ENCODE measurements around the gene TRIM50. TPM values are rescaled to one million over a fixed set of nuclear protein-coding genes. Genes with fewer than 3 reads are reported as not detected.

Gene TRIM50
- total RNA-seq, 4 donors from 2014 or later = not detected

Small RNA genes lying within 50 kb of the gene (small RNA-seq; reads per million reads assigned to genes)
- gene RNU6-1080P = 0 reads per million in 4 donors

Other genes with a start within 250 kb of the TRIM50 start
- gene SPDYE9, start 242.0 kb downstream of the TRIM50 start, total RNA-seq = not detected
- gene NSUN5, start 19.3 kb downstream of the TRIM50 start, total RNA-seq = 10 to 100 TPM in 2 of 4 donors, 1 to 10 TPM in 2; 5.2 to 27.6 (median 14.8) TPM
- gene FKBP6, start 79 bp upstream of the TRIM50 start, total RNA-seq = not detected
- 1 to 10 TPM in 1 of 4 donors, under 1 TPM in 2, not detected in 1; 0.48 to 2.2 (median 0.82) TPM for gene FZD9, start 105.7 kb upstream of the TRIM50 start, total RNA-seq
- gene BAZ1B, start 194.2 kb upstream of the TRIM50 start, total RNA-seq = 10 to 100 TPM; 28.7 to 48.0 (median 33.7) TPM
- gene BCL7B, start 229.6 kb upstream of the TRIM50 start, total RNA-seq = 10 to 100 TPM; 75.7 to 96.1 (median 86.0) TPM